CD4-positive, alpha-beta T cell treated with Interleukin-15 for 4 hours (primary cell): Measurements from ENCODE around the gene NEURL3.

Source experiments
- DNase-seq: peaks from one replicate; pipeline ENCODE4 v3.0.0-alpha.2; 2020; ENCODE audit warnings: low spot score

NEURL3 gene

DNA sequence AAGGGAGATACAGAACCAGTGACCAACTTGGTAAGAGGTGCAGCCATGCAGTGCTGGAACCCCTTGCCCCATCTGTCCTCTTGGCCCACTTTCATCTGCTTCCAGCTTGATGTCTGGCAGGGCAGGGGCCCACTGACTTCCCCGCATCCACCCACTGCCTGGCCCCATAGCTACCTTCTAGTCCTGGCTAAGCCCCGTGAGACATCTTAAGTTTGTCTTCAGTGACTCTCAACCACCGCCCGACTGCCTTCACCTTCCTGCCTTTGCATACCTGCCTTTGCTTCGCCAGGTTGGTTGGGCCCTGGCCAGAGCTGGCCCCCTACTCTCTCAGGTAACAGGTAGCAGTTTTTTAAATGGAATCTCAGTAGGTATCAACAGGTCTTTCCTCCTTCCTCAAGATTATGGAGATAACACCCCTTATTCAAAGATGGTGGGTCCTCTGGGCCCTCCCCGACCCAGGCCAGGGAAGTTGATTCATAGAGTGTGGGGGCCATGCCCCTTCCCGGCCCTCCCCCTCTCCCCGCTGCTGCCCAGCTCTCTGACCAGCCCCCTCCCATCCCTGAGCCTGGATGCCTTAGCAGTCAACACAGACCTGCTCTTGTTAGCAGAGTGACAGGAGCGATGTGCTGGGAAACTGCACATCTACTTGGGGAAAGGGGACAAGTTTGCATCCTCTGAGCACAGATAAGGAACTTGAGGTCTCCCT lies 34.2 kb upstream of the NEURL3 start:
- DNase-seq: no peak

DNA sequence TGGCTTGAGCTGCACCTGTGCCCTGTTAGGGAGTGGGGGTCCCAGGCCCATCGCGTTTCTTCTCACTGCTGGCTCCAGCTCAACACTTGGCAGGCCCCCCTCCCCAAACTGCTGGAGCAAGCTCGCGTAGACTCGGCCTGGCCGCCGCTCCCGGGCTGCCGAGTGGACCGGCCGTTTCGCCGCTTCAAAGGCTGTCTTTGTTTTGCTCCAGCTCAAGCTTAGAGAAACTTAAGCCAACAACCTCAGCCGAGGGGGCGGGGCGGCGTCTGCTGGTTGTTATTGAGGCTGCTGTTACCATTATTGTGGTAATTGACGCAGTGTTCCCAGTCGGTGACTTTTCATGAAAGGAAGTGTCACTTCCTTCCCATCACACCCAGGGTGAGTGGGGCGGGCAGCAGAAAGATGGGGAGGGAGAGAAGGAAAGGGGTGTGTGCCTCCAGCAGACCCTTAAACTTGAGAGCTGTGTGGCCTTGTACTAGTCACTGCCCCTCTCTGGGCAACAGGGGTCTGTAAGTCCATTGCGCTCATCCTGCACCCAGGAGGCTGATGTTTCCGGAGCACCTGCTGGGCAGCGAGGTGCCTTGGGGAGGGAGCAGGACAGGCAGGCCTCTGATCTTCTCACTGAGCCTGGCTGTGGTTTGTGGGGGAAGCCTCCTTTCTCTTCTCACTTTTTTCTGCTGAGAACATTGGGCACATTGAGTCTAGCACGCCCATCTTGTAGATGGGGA lies 33.5 kb upstream of the NEURL3 start:
- peak; percentile 87 for DNase-seq

DNA sequence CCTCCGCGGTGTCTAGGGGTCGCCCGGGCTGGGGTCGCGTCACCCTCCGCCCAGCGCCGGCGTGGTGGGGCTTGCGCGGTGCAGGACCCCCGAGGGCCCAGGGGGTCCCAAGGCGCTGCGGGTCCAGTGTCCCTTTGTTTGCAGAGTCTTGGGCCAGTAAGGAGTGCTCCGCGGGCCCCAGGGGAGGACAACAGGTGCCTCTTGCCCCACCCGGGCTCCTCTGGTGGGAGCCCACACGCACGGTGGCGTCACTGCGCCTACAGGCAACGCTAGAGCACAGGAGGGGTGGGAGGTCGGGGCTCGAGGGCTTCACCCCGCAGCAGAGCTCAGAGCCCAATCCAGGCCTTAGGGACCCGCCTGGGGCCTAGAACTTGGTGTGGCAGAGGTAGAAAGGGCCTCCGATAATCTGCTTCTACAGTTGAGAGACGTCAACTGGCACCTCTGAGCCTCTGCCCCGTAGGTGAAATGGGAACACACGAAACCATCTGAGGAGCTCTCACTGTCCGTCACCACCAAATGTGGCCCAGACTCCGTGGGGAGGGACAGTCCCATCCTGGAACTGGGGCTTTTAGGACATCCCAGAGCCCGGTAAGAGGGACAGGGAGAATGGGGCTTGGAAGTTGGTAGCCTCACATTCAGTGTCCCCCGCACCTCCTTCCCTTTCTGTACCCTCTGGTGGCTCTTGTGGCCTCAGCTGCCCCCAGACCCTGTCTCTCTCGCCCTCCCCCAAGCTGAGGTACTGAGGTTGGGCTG lies 32.8 kb upstream of the NEURL3 start:
- DNase-seq: peak; percentile 40

DNA sequence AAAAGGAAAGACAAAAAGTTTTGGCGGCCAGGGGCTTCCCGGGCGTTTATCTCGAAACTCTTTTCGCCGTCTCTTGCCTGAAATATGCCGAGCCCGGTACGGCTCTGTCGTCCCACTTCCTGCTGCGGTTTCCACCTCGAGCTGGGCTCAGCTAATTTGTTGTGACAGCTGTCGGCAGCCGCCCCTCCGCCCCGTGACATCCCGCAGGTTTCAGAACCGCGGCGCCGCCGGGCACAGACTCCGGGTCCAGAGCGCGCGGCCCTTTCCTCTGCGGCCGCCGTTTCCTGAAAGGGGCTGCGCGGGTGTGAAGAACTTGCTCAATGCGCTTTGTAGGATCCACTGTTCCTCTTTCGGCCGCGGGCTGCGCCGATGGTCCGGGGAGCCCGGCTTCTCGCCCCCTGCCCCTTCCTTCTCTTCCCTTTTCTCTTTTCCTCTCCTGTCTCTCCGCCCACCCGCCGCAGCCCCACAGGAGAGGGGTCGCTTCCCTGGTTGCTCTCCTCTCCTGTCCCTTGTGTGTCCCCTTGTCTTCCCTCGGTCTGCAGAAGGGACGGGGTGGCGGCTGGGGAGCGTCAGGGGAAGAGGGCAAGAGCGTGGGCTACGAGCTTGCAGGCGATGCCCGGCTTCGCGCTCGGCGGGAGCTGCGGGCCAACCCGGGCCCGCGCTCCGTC lies 32.0 kb upstream of the NEURL3 start:
- DNase-seq: peak; percentile 82

DNA sequence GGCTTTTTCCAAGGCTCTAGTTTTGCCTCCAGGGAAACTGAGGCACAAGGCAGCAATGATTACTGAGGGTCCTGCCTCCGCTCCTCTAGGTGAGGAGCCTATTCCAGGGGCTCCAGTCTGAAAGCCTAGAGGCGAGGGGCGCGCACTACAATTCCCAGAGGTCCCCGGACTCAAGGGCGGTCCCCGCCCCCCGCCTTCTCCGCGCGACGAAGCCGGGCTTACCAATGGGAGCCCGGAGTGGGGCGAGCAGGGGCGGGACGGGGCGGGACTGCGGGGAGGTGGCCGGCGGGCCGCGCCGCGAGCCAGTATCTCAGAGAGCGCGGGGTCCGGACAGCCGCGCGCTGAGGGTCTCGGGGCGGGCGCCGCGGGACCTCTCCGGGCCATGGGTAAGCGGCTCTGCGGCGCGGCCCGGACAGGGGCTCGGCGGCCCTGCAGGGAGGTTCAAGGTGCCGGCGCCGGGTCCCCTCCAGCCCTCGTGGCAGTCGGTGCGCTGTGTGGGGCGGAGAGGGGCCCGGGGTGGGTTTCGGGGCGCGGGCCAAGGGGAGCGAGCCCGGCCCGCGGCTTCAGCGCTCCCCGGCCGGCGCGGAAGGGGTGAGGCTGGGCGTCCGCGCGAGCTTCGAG lies 31.4 kb upstream of the NEURL3 start, which contains the start of gene ARID5A:
TSS of gene ARID5A (plus strand) at position 308 of the 621 bp plus-strand sequence. CDS start at position 383, 75 bp downstream.
- DNase-seq: peak; percentile 89

DNA sequence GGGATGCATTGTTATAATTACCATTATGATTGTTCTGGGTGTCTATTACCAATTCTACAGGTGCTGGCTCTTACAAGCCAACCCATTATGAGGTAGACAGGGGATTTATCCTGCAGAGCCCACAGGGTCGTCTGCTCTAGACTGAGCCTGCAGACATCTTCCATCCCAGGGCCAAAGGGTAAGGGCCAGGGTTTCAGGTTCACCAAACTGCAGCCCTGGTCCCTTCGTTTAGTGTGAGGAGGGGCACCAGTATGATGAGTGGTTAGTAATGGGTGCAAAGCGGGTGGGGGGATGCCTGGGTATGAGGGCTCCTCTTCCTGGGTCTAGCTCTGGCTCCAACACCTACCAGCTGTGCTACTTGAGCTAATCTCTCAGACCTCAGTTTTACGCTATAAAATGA lies 30.2 kb upstream of the NEURL3 start:
- DNase-seq: no peak

DNA sequence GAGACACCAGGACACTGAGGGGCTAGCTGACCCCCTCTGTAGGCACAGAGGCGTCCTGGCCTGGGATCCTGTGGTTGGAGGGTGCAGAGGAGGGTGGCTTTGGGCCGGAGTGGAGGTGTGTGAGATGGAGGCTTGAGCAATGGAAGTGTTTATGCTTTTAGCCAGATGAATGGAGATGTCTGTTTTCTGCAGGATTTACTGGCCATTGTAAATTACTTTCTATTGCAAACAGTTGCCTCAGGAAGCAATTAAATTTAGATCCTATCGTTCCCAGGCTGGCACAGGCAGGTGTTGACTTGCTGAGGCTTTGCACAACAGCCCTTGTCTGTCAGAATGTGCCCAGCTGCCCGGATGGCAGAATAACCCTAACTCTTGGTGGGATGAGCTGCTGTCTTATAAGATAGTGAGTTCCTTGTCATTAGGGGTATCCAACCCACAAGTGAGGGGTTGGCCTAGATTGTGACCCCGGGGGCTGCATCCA lies 29.6 kb upstream of the NEURL3 start:
- no peak for DNase-seq

DNA sequence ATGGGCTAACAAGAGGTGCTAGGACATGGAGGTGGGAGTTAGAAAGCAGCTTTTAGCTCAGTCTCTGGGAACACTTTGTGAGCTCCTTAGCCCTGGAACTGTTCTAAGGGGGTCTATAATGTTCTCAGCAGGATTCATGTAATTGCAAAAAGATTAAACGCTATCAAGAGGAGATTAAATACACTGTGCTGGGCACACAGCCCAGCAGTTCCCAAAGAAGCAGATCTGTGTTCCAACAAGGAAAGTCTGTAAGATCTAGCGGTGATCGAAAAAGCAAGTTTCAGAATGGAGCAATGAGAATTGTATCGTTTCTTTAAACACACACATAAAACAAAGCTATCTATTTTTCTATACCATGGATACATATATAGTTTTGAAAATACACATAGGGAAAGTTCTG lies 29.0 kb upstream of the NEURL3 start:
- no peak for DNase-seq

DNA sequence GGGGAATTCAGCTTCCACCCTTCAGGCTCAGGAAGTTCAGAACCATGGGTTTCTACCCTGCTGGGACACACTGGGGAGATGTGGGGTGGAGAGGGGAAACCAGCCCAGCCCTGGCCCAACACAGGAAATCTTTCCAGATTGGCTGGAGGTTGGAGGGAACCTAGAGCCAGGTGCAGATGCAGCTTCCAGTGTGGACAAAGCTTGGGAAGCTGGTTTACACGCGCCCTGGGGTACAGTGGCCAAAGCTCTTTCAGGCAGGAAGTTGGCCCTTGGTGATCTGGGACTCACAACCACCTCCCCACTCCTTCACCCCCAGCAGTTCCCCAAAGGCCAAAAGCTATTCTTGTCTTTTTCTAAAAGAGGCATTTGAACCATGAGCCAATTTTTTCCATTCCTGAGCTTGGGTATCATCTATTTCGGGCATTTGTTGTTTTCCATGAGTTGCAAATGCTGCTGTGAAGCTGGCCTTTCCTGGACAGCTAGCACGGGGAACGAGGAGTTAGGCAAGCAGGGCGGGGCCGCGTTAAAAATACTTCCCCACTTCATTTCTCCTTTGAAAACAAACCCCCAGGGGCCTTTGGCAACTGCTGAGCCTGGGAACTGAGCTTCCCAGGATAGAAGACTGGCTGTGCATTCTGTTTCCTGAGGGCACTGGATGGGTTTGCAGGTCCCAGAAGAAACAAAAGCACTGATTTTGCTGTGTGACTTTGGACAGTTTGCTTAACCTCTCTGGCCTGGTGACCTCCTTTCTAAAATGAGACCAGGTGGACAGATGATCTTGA lies 28.3 kb upstream of the NEURL3 start:
- no peak for DNase-seq

DNA sequence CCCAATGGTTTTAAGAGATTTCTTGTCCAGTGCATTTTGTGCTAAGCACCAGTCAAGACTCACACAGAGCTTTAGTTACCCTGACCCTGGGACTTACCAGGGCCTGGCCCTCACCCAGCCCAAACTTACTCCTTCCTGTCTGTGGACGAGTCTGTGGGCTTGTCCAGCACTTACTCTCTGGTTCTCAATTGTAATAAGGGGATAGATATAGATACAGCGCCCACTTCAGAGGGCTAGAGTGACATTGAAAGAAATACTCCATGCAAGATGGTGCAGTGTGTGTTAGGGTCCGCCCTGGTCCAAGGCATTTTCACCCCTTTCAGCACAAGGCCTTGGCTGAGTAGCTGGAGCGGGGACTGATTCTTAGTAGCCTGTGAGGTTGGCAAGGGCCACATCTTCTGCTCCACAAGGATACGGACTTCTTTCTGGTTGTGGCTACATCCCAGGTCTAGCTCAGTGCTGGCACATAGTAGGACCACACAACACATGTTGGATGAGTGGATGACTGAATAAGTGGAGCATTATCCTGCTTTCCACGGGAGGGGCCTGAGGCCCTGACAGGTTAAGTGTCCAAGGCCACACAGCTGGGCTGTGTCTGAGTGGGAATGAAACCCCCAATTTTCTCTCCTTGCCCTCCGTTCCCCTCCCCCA lies 27.6 kb upstream of the NEURL3 start:
- DNase-seq: no peak

DNA sequence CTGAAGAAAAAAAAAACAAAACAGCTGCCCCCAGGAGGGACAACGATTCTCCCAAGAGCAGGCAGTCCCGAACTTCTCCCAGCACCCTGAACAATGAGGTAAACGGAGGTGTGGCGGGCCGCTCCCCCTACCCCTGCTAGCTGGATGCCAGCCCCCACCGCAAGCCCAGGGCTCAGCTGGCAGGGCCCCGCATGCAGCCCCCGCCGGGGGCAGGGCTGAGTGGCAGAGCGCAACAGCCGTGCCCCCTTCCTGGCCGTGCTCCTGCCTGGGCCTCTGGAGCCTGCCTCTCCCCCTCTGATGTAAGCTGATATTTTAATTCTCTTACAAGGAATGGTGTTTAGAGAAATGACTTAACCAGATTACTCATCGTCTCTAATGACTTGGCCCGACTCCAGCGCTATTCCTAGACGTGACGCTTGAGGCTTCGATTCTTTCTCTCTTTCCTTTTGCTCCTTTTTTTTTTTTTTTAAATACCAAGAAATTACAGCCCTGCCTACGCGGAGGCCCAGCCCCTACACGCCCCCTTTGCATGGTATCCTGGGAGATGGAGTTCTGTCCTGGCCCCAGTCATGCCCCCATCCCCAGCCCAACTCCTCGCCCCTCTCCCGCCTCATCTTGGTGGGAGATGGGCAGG lies 26.8 kb upstream of the NEURL3 start:
- DNase-seq: peak; percentile 93

DNA sequence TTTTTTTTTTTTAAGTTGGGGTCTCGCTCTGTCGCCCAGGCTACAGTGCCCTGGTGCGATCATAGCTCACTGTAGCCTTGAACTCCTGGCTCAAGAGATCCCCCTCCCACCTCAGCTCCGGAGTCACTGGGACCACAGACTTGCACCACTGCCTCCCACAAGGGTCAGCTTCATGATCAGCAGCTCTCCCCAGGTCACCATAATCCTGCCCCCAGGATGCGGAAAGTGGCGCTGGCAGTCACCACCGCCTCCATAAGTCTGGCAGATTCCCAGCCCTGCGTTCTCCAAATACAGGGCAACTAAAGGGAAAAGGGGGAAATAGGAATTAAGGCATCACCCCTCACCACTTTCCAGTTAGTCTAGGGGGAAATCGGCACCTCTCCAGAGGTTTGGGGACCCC lies 26.2 kb upstream of the NEURL3 start:
- no peak for DNase-seq

DNA sequence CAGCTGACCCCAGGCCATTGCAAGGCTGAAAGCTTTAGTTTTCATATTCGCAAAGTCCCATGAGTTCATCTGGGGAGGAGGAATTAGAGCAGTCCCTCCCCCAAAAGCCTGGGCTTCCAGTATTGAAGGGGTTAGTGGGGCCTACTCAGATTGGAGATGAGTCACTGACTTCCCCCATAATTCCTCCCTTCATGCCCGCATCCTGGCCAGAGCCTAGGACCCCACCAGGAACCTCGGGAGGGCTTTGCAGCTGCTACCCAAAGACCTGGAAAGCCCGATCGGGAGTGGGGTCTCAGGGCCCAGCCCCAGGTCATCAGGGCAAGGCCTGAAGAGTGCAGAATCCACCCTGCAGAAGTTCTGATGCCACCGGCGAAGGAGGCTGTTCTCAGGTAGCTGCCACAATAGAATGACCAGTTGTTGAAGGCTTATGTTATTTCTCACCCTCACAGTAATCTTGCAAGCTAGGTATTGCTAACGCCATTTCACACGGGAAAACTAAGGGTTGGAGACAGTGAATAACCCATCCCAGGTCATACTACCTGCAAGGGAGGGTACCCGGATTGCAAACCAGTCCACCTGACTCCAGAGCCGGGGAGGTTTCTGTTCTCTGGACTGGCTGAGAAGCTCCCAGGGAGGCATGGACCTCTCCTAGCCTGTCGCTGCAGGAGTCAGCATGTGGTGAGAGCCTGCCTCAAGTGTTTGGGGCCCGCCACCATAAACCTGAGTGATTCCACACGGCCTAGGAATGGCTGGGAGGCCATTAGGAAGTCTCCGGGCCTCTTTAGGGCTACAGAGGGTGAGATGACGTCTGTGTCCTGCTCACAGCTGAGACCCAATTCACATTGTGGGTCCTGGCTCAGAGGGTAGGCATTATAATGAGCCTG lies 25.6 kb upstream of the NEURL3 start:
- DNase-seq: no peak

DNA sequence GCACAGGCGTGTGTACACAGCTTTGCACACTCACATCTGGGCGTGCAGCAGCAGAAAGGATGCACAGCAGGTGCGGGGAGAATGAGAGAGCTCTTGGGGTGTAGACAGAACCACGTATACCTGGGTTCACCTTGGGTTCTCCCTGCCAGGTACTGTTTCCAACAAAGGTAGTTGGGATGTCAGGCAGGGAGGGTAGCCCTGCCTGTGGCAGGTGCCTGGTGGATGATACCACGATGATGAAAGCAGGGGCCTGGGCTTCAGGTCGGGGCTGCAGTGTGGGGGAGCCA lies 24.9 kb upstream of the NEURL3 start:
- no peak for DNase-seq

DNA sequence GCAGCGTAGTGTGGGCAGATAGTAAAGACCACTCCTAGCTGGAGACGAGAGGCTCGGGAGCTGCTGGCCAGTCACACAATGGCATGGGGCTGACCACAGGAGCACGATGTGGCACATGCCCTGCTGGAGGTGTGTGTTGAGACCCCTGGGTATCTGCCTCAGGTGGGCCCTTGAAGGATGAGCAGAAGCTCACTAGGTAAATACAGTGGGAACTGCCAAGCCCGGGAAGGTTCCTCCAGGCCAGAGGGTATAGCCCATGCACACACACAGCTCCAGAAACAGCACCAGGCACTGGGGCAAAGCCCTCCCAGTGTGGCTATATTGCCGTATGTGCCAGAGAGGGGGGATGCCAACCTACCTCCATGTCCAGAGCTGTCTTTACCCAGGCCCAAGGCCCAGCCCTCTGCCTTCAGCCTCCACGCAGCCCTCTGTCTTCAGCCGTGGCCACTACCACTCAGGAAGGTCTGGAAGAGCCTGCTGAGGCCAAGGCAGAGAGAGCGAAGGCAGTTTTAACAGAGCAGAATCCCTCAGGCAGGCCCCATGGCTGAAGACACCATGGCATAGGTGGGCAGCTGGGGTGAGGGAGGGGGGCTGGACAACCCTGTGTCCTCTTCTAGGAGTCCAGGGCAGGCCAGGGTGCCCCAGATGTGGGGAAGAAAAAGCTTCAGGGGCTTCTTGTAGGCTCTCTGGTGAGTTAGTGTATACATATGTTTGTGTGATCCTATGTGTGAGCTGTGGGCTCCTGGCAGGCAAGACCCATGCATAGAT lies 24.4 kb upstream of the NEURL3 start:
- DNase-seq: no peak

DNA sequence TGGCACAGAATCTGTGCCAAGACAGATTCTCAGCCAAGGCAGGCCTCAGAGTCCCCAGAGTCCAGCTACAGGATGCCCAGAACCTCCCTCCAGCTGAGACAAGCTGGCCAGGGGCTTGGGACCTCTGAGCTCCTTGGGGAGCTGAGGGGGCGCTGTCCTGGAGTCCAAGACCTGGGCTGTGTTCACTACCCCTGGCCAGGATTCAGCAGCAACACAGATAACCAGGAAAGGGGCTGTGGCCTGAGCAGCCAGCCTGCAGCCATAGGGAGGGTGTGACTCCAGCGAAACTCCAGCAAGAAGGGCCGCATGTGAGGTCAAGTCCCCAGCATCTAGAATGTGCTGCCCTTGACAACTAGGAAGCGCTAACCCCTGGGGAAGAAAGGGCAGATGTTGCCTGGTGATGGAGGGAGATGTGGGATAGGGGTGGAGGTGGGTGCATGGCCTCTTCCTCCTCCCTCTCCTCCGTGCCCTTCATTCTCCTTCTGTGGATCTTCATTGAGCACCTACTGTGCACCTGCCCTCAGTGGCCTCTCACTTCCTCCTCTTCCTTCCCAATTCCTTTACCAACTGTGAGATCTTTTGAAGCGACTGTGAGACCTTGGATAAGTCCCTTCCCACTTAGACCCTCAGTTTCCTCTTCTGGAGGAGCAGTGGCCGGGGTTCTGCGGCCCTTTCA lies 23.7 kb upstream of the NEURL3 start:
- DNase-seq: no peak

DNA sequence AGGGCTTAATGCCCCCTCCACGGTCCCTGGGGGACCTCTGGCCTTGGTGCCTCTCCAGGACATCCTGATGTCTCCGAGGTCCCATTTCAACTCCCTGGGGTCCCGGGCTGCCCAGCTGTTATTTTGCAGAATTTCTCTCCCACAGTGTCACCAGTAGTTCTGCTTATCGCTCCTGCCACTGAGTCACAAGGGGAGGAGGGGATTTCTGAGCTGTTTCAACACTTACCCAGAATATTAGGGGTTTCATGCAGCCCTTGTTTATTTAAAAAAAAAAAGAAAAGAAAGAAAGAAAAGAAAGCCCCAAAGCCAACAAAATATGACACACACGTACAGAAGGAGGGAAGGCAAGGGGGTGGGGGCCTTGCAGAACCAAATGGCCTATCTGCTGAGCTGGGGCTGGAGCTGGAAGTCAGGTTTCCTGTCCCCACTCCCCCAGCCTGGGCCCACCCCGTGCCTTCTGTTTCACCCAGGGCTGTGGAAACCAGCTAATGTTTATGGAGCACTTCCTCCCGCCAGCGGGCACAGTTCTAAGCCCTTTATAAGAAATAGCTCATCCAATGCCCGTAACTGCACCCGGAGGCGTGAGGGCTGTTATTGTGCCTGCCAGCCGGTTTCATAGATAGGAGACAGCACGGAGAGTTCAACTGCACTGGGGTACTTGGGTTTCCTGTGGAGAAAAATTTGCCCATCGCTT lies 23.0 kb upstream of the NEURL3 start:
- peak; percentile 70 for DNase-seq
